OCI-M2 (cell line): Measurements from ENCODE around the gene DDR2.

Experiments
- DNase-seq: peaks from one replicate; lab custom pipeline; 2025; ENCODE audit not compliant: unreplicated experiment; lab: John Stamatoyannopoulos, UW

DDR2 gene

DNA sequence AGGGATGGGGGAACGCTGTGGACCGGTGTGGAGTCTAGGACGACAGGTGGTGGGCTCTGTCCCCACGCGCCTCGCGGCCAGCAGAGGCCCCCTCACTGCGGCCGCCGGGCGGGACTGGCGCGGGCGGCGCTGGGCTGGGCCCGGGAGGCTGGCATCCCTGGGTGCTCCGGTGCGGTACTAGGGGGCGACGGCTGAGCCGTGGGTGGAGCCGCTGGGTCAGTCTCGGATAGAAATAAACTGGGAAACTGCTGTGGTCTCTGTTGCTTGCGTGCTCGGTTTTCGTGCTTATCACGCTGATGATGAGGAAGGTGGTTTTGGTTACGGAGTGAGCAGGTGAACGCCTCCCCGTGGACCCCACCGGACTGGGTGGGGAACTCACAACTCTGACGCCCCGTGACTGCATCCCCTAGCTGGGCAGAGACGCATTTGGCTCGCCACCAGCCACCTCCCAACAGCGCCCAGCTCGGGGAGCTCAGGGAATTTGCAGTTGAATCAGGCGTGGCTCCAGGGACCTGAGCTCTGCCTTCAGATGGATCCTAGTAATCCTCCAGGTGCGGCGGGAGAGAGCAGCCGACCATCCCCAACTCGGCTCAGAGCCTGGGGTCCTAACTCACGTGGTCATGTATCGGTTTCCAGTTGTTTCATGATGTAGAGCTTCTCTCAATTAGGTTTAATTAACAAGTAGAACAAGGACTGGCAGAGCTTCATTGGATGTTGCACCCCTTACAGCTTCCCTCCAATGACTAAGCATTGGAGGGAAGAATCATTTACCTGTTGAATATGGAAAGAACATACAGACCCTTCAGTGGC is 190.3 kb downstream of the DDR2 start:
- DNase-seq = no peak

DNA sequence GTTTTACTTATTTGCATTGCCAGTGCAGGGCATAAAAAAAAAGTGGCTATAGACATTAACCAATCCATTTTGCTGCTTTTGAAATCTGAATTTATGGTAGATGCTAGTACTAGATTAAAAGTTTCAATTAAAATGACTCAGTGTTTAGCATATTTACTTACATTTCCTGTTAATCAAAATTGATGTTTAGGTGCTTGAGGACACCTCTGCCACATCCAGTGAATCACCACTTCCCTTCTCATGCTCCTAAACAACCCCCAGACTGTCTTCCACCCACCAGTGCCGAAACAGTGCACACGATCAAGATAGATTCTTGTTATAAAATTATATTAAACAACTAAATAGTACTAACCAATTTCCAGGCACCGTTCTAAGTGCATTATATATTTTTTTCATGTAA is 191.0 kb downstream of the DDR2 start:
- no peak for DNase-seq

DNA sequence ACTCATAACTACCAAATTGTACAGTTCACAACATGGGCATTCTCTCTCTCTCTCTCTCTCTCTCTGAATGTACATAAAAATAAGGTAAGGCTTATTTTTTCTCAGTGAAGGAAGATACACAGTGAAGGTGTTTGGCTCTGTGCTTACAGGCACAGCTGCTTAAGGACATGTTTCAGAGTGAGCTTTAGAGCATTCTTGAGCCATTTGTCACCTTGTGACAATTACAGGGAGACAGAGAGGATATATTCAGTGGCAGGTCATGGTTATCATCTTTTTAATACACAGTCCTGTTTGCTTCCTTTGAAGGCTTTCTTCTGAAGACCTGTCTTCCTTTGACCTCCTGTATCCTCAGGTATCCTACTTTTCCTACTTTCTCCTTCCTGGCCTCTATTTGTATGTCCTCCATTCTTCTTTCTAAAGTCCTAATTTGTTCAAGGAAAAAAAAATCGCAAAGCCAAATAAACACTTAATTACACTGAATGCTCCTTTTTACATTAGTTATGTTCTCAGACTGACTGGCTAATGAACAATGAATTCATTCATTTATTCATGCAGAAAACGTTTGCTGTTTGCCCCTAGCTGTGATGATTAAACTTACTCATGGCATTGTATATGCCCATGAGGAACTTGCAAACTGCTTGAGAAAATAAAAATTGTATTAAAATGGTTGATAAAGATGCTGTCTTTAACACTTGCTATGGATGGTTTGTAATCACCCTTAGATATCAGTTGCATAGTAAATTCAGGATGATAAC is 191.7 kb downstream of the DDR2 start:
- DNase-seq = no peak

DNA sequence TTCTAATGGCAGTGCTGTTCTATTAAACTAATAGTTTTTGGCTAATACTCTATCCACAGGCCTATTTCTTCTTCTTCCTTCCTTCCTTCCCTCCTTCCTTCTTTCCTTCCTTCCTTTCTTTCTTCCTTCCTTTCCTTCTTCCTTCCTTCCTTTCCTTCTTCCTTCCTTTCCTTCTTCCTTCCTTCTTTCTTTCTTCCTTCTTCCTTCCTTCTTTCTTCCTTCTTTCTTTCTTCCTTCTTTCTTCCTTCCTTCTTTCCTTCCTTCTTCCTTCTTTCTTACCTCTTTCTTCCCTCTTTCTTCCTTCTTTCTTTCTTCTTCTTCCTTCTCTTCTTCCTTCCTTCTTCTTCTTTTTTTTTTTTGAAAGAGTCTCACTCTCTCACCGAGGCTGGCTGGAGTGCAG is 197.0 kb downstream of the DDR2 start:
- no peak for DNase-seq

DNA sequence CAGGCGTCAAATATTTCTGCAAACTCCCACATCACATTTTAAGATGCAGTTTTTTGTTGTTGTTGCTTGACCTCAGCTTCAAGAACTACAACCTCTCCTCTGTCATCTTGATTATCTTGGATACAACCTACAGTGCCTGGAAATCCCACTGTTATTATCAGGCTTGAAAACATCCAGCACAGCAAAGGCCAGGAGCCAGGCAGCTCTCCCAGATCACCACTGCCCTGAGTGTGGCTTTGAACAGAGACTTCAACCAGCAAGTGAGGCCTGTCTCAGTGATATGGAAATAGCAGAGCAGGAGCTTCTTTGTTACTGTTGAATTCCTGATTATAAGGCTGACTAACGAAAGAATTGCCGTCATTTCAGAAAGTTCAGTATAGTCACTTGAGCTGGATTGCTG is 200.2 kb downstream of the DDR2 start:
- DNase-seq = no peak

DNA sequence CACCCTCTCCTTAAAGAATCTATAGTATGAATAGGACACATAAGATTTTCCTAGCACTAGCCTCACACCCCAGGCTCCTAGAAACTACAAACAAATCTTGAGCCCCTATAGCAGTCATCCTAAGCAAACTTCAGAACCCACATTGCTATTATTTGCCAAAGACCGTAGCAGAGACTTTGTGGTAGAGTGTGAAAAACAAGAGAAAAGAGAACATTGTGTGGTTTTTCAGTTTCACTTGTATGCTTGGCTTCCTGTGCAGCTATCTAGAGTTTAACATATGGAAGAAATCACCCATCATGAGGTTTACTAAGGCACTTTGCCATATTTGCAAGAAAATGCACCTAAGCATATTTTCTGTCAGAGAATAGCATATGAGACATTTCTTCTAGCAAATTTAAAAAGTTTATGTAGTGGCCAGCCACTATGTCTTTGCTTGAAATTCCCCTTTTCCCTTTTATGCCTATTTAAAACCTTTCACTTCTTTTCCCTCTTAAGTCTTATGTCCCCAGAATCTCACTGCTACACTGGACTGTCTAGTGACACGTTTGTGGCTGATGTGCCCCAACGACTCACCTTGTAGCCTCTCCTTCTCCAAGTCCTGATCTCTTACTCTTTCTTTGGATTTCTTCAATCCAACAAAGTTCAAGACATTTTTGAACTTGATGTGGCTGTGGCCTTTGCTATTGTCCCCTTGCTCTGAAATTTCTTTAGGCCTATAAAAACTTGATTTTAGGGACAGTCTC is 203.1 kb downstream of the DDR2 start:
- DNase-seq = no peak
